ENCODE measurements around the gene TCF20.

Gene TCF20

GRCh38 chr22:42270510-42271190, at the start of gene TCF20:
Gene TCF20 (minus strand): TSS chr22:42270653. CDS start chr22:42215305, 55,348 bp downstream.
- peak; percentile 78 for DNase-seq

GRCh38 chr22:42319386-42319785, 48.9 kb upstream of the TCF20 start:
- no peak for DNase-seq

- DNase-seq = no peak
Measured at GRCh38 chr22:42318967-42319366, 48.5 kb upstream of the TCF20 start.

GRCh38 chr22:42317691-42318547, 47.5 kb upstream of the TCF20 start:
- no peak for DNase-seq

- peak; percentile 35 for DNase-seq
Measured at GRCh38 chr22:42317008-42317407, 46.6 kb upstream of the TCF20 start.

- no peak for DNase-seq
Measured at GRCh38 chr22:42315392-42315756, 44.9 kb upstream of the TCF20 start.

GRCh38 chr22:42314709-42315391, 44.4 kb upstream of the TCF20 start:
- no peak for DNase-seq

- DNase-seq = no peak
Measured at GRCh38 chr22:42313804-42314581, 43.5 kb upstream of the TCF20 start.

- no peak for DNase-seq
Measured at GRCh38 chr22:42313204-42313603, 42.8 kb upstream of the TCF20 start.

- no peak for DNase-seq
Measured at GRCh38 chr22:42310291-42311015, 40.0 kb upstream of the TCF20 start.

- no peak for DNase-seq
Measured at GRCh38 chr22:42309865-42310264, 39.4 kb upstream of the TCF20 start.

- no peak for DNase-seq
Measured at GRCh38 chr22:42308892-42309468, 38.5 kb upstream of the TCF20 start.

GRCh38 chr22:42307806-42308563, 37.5 kb upstream of the TCF20 start:
- no peak for DNase-seq

- no peak for DNase-seq
Measured at GRCh38 chr22:42306010-42306409, 35.6 kb upstream of the TCF20 start.

- no peak for DNase-seq
Measured at GRCh38 chr22:42304324-42304790, 33.9 kb upstream of the TCF20 start.

GRCh38 chr22:42303396-42304323, 33.2 kb upstream of the TCF20 start:
- no peak for DNase-seq

- DNase-seq = no peak
Measured at GRCh38 chr22:42301742-42302102, 31.3 kb upstream of the TCF20 start.

- no peak for DNase-seq
Measured at GRCh38 chr22:42301077-42301741, 30.8 kb upstream of the TCF20 start.

All from fibroblast of skin of right quadriceps (primary cell).